NCI-H146 (cell line): ENCODE results near the gene EED.
"Not testable (repeated sequence)": the region's sequence is repeated elsewhere in the genome, so short reads cannot be mapped to it uniquely, and the experiment has no call there.

Source experiments
- DNase-seq: peaks from one replicate; lab custom pipeline; 2025; lab: John Stamatoyannopoulos, UW

The EED gene

DNA sequence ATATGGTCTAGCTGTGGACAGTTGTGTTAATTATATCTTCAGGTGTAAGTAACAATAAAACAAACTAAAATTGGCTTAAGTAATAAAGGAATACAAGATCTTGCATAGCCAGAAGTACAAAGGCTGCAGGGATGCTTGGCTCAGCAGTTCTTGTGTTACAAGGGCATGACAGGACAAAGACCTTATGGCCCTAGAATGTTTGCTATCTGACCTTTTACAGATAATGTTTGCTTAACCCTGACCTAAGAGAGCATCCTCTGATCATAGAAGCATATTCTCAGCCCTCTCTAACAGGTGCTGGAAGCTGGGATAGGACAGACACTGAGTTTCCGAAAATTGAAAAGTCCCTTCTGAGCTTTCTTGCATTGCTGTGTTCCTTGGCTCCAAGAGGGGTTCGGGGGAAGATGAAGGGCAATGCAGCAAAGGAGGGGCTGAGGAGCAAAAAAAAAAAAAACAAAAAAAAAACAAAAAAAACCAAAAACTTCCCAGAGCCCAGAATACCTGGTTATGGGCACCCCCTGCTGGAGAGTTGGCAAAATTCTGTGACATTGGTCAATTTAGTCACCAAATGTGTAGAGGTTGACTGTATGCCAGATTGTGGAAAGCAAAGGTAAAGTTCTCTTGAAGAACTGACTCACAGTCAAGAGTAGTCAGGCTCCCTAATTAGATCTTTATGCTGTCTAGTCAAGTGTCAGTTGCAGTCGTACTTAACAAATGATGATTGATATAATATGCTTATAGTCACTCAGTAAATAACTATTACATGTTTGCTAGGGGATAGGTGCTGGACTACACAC, 47.1 kb downstream of the EED start:
- peak; percentile 42 for DNase-seq

DNA sequence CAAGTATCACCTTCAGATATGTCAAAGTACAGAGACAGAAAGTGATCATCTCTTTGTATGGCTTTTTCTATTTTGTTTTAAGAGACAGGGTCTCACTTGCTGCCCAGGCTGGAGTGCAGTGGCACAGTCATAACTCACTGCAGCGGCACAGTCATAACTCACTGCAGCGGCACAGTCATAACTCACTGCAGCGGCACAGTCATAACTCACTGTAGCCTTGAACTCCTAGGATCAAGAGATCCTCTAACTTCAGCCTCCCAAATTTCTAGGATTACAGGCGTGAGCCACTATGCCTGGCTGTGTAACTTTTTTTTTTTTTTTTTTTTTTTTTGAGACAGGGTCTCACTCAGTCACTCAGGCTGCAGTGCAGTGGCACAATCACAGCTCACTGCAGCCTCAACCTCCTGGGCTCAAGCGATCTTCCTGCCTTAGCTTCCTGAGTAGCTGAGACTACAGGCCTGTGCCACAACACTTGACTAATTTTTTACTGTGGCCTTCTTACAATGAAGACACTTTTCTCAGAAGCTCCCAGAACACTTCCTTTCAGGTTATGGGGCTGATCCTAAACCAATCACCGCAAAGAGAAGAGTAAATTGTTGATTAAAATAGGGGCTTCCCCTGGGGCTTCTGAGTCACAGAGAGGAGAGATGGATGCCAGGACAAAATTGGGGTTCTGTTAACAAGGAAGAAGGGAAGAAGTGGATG, 48.5 kb downstream of the EED start:
- DNase-seq: no peak

DNA sequence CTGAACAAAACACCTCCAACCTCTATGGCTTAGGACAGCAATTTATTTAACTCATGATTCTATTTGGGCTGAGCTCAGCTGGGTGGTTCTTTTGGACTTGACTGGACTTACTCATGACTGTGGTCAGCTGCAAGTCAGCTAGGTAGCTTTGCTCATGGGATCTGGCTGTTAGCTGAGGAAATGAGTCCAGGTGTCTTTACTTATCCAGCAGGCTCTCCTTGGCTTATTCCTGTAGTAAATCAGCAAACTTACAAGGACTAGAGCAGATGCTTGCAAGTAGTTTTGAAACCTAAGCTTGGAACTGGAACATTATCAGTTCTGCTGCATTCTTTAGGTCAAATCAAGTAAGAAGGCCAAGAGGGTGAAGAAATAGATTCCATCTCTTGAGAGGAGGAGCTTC, 49.5 kb downstream of the EED start:
- DNase-seq: no peak

DNA sequence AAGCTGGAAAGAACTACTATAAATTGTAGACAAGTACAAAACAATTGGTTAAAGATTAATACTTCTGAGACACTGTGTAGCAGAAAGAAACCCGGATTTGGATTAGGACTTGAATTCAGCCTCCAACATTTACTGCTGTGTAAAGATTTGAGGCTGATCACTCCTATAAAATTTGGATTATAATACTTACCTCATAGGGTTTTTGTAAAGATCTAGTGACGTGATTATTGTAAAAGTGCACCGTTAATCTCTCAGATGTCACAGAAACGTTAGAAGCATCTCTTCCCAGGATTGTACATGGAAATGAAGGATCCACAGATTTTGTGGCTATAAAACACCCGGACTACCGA, 57.2 kb downstream of the EED start:
- no peak for DNase-seq

DNA sequence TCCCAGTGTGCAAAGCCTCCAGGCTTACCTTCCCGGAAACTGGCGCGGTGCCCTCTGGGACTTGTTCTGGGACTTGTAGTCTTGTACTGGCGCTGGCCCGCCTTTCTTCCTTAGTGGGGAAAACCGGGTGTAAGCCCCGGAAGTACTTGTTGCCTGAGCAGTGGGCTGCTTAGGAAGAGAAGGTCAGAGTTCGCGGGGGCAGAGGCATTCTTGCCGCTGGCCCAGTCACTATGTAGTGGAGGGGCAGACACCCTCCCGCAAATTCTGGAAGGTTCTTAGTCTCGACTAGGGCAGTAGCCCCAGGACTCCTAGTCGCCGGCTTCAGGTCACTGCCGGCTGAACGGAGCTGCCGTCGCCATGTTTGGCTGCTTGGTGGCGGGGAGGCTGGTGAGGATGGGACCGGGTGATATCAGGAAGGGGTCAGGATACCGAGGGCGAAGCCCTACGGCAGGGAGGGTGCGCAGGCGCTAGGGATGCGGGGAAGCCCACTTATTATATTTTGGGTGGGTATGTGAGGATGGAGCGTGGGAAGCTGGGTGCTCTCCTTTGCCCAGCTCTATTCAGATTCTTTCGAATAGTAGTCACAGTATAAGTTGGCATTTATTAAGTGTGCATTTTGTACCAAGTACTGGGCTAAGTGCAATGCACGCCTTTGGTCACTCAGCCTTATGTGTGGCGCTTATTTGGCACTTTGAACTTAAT, 57.7 kb downstream of the EED start, which contains the start of gene HIKESHI:
HIKESHI (plus strand) TSS at position 149 of the 702 bp plus-strand sequence; CDS start at position 358, 209 bp downstream.
- peak; percentile 97 for DNase-seq

DNA sequence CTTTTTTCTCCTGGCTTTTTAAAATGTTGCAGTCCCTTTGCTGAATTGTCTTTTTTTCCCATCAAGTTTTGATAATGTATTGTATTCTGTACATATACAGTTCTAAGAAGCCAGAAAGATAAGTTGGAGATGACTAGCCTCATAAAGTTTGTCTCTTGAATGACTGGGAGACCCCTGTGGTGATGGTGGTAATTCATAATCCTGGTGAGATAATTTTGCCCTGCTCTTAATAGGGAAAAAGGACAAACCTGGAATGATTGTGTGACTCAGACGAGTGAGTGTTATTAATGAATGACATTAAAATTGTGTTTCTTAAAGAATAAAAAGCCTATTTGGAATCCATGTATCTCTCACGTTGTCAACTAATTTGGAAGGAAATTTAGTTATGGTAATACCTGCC, 58.7 kb downstream of the EED start:
- DNase-seq: peak; percentile 0

DNA sequence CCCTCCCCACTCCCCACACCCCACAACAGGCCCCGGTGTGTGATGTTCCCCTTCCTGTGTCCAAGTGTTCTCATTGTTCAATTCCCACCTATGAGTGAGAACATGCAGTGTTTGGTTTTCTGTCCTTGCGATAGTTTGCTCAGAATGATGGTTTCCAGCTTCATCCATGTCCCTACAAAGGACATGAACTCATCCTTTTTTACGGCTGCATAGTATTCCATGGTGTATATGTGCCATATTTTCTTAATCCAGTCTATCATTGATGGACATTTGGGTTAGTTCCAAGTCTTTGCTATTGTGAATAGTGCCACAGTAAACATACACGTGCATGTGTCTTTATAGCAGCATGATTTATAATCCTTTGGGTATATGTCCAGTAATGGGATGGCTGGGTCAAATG, 64.2 kb downstream of the EED start:
- DNase-seq: not testable (repeated sequence)

DNA sequence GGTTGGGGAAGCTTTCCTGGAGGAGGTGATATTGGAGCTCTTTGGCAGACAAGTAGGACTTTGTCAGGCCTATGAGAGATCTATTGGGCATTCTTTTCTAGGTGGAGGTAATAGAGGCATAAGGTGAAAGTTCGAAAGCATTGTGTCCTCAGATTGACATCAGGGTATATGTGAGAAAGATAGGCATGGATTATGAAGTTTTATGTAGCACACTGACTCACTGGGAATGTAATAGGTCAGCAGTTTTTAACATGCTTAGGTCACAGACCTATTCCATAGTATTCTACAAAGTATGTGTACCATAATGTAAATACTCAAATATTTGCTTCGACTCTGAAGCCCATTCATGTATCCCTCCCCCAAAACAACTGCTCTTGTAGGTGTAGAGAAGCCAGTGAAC, 69.2 kb downstream of the EED start:
- no peak for DNase-seq

DNA sequence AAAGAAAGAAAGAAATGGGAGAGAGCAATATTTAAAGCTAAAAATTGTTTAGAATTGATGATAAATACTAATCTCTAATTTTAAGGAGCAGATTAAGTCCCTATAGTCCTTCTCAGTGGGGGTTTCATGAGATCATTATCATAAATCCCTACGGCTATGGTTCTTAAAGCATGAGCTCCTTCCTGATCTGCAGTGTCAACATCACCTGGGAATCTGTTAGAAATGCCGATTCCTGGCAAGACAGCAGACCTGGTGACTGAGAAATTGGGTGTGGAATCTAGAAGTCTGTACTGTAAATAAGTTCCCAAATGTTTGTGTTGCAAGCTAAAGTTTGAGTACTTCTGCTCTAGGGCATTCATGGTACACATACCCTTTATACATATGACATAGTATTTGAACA, 70.1 kb downstream of the EED start:
- DNase-seq: peak; percentile 3
